NCI-H774 (cell line): ENCODE results near the gene MAPK4.
"Not testable (repeated sequence)": the region's sequence is repeated elsewhere in the genome, so short reads cannot be mapped to it uniquely, and the experiment has no call there.

Experiments
- DNase-seq: peaks from one replicate; lab custom pipeline; 2025; lab: John Stamatoyannopoulos, UW

MAPK4 gene

GRCh38 chr18:50573679-50574078 lies 13.8 kb downstream of the MAPK4 start:
- no peak for DNase-seq

GRCh38 chr18:50578030-50578429 lies 18.1 kb downstream of the MAPK4 start:
- DNase-seq: no peak

DNA sequence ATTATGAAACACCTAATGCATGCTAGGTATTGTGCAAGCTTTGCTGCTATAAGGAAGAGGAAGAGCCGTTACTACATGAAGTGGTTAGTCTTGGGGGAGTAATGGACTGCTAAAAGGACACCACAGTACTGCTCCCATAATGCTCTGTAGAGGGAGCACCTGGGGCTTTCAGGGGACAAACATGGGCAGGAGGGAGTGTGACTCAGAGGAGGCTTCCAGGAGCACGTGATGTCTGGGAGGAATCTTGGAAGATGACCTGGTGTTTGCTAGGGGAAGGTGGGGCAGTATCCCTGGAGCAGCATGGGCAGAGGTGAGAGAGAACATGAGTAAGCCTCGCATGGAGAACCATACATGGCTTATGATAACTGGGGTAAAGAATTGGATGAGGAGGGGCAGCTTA lies 18.8 kb downstream of the MAPK4 start:
- DNase-seq: no peak

DNA sequence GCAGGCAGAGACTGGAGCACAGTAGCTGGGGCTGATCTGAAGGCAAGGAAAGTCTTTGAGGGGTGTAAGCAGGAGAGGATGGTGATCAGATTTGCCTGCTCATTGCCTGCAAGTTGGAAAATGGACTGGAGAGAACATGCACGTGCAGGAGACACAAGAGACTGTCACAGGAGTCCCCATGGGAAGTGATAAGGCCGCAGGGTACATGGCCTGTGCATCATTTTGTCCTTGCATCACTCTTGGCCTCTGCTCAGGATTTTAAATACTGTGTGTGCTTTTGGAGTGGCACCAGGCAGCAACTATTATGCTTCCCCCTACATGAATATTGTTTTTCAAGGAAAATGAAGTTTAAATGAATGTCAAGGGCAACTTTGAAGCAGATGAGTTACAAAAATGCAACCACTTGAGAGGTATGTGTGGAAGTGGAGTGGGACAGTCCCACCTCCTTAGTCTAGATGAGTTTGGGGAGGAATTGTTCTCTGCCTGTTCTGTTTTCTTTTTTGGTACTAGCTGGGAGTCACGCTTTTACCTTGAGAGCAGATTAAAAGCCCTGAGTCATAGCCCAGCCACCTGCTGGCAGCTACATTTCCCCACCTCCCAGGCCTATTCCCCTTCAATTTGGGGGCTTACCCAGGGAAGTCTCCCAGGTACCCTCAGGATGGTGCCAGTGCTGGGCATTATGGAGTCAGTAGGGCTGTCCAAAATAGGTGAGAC lies 19.3 kb downstream of the MAPK4 start:
- no peak for DNase-seq

GRCh38 chr18:50581517-50581916 lies 21.6 kb downstream of the MAPK4 start:
- no peak for DNase-seq

DNA sequence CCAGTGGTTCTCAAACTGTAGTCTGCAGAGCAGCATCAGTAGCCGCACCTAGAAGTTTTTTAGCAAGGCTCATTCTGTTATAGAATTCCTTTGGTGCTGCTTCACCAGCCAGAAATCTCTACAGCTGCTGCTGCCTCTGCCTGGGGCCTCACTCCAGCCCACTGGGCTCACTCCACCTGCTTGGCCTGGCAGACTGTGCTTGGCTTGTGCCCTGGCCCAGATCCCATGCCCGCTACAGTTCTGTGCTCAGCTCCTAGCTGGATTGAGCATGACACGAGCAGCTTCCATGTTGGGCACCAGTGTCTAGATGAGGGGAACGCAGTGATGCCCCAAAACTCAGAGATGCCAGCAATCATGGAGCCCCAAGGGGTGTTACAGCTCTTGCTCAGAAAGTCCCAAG lies 22.6 kb downstream of the MAPK4 start:
- no peak for DNase-seq

DNA sequence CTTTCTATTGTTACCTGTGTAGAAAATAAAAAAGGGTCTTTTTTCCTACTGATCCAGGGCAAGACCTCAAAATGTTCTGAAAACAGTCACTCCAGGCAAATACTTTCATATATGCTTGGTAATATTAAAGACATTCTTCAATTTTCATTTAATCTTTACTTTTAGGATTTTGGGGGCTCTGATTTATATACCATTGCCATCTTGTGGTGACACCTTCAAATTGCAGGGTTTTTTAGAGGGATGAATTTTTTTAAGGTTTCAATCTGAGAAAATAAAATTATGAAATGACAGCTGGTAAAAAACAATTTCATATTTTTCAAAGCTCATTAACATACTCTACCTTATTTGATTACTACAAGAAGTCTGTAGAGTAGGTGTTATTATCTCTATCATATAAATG lies 26.8 kb downstream of the MAPK4 start:
- no peak for DNase-seq

DNA sequence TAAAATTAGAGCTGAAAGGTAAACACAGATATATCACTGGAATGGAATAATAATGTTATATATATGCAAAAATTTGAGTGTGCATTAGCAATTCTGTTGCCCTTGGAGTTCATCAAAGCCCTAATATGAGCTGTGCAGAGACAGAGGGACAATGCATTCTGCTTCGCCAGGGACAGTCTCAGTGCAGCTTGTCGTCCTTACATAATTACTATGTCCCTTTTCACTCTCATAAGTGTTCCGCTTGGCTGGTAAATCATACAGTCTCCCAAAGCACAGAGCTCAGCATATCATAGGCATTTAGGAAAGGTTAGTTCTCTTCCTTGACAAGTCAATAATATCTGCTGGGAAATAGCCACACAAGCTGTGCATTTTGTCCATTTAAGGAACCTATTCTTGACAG lies 30.7 kb downstream of the MAPK4 start:
- DNase-seq: no peak

GRCh38 chr18:50594012-50594411 lies 34.1 kb downstream of the MAPK4 start:
- DNase-seq: no peak

DNA sequence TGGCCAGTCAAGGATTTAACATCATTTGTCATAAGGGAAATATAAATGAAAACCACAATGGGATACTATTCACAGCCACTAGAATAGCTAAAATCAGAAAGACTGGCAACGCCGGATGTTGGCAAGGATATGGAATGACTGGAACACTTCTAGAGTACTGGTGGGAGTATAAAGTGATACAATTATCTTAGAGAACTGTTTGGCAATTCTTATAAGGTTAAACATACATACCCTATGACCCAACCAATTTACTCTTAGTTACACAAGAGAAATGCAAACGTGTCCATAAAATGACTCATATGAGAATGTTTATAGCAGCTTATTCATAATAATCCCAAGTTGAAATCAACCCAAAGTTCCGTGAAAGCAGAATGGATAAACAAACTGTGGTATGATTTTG lies 35.1 kb downstream of the MAPK4 start:
- no peak for DNase-seq

DNA sequence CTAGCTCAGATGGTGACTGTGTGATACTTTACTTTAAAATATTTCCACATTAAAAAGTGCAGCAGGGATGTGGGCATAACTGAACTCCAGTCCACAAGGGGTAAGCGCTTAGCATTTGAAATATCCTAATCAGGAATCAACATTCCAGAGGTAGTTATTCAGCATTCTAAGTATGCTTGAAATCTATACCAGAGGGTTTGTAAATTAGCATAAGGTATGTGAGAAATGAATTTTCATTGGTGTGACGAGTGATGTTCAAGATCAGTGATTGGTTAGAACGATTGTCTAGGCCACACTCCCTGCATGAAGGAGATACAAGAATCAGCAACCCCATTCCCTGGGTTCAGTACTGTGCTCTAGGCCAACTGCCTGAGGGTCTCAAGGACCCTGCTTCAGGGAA lies 42.6 kb downstream of the MAPK4 start:
- DNase-seq: no peak

- no peak for DNase-seq
Measured at GRCh38 chr18:50606609-50607008, 46.7 kb downstream of the MAPK4 start.

- DNase-seq: no peak
Measured at GRCh38 chr18:50607378-50607926, 47.6 kb downstream of the MAPK4 start.

DNA sequence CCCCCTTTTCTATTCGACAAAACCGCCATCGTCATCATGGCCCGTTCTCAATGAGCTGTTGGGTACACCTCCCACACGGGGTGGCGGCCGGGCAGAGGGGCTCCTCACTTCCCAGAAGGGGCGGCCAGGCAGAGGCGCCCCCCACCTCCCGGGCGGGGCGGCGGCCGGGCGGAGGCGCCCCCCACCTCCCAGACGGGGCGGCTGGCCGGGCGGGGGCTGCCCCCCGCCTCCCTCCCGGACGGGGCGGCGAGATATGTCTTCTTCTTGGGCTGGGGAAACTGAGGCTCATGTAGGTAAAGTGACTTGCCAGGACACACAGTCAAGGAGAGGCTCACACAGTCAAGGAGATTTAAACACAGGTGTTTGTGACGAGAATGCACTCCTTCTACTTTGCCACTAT lies 49.3 kb downstream of the MAPK4 start:
- DNase-seq: not testable (repeated sequence)

- DNase-seq: no peak
Measured at GRCh38 chr18:50610349-50610748, 50.5 kb downstream of the MAPK4 start.

DNA sequence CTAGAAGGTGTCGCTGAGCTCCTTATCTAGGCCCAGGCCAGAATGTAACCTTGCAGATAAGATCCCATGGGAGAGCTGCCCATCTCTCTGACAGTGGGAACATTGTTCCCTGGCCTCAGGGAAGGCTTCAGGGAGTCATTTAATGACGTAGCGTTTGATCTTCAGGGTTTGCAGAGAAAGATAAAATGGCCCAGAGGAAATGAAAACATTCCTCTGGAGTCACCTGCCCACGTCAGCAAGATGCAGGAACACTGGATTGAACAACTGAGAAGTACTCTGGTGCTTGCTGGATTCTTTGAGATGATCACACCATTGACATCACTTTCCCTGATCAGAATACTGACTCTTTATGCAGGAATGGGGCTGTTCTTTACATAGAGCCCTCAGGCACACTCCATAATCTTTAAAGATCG lies 51.6 kb downstream of the MAPK4 start:
- no peak for DNase-seq

GRCh38 chr18:50614838-50615237 lies 55.0 kb downstream of the MAPK4 start:
- no peak for DNase-seq

DNA sequence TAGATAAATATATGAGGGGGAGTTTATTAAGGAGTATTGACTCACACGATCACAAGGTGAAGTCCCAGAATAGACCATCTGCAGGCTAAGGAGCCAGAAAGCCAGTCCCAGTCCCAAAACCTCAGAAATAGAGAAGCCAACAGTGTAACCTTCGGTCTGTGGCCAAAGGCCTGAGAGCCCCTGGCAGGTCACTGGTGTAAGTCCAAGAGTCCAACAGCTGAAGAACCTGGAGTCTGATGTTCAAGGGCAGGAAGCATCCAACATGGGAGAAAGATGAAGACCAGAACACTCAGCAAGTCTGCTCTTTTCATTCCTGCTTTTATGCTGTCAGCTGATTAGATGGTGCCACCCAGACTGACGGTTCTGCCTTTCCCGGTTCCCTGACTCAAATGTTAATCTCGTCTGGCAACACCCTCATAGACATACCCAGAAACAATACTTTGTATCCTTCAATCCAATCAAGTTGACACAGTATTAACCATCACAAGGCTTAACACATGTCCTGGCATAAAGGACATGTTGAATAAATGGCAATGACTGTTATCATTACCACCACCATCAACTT lies 56.7 kb downstream of the MAPK4 start:
- DNase-seq: no peak

GRCh38 chr18:50619861-50620275 lies 60.0 kb downstream of the MAPK4 start:
- no peak for DNase-seq

DNA sequence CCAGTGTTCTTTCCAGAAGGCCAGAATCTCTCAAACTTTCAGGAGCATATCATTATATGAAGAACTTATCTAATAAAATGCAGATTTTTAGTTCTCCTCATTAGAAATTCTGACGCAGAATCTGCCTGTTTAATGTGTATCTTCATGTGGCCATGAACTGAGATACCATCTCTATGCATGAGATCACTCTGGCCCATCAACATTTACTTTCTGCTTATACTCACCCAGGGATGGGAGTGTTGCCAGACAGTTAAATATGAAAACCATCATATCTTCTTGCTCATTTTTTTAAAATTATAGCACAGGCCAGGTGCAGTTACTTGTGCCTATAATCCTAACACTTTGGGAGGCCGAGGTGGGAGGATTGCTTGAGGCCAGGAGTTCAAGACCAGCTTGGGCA lies 60.4 kb downstream of the MAPK4 start:
- no peak for DNase-seq

DNA sequence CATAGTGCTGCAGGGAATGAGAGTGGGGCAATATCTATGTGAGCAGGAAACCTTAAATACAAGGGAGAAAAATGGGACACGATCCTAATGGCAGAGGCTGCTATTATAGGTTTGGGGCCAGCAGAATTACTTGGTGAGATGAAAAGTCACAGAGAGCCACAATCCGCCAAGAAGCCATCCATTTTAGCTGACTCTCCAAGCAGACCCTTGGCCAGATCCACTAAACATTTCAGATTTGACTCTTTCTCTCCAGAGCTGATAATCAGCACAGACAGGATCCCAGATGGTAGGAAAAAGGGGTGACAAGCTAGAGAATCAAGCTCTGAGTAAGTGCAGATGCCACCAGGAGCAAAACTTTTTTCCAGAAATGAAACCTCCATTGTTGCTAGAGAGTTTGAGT lies 61.5 kb downstream of the MAPK4 start:
- no peak for DNase-seq

GRCh38 chr18:50622320-50622719 lies 62.4 kb downstream of the MAPK4 start:
- no peak for DNase-seq

GRCh38 chr18:50622865-50623393 lies 63.0 kb downstream of the MAPK4 start:
- no peak for DNase-seq
